Osteoblast (primary cell): ENCODE data around the gene PLVAP. TPM values are rescaled to one million over a fixed set of nuclear protein-coding genes. Genes with fewer than 3 reads are reported as not detected.

Experiments
- DNase-seq: peaks from one replicate; pipeline ENCODE4 v3.0.0; 2011; ENCODE audit warnings: low spot score, mixed read lengths; ENCODE audit not compliant: insufficient read length; ENCODE audit errors: missing footprints
- H2AFZ ChIP-seq: 2 replicates; pipeline ENCODE4 v1.6.0; 2011; ENCODE audit warnings: mild to moderate bottlenecking, low read length
- H3K27ac ChIP-seq: 2 replicates; pipeline ENCODE4 v1.5.1; 2011; ENCODE audit warnings: mild to moderate bottlenecking, low read depth, low read length, moderate library complexity
- H3K27me3 ChIP-seq: 2 replicates; pipeline ENCODE4 v1.6.0; 2012; ENCODE audit warnings: mild to moderate bottlenecking, control low read depth, inconsistent platforms, low read length, moderate library complexity; ENCODE audit not compliant: insufficient read depth
- H3K36me3 ChIP-seq: 2 replicates; pipeline ENCODE4 v1.5.1; 2011; ENCODE audit warnings: mild to moderate bottlenecking, low read length, control low read depth, moderate library complexity; ENCODE audit not compliant: insufficient read depth
- H3K4me1 ChIP-seq: 2 replicates; pipeline ENCODE4 v1.5.1; 2011; ENCODE audit warnings: mild to moderate bottlenecking, low read length, control low read depth, moderate library complexity; ENCODE audit not compliant: insufficient read depth
- H3K4me2 ChIP-seq: 2 replicates; pipeline ENCODE4 v1.6.0; 2011; ENCODE audit warnings: mild to moderate bottlenecking, low read length; ENCODE audit not compliant: insufficient read depth
- H3K4me3 ChIP-seq: fragments of 200-600 bp; sonication (generic); 3 replicates; pipeline ENCODE4 v1.5.1; 2012; ENCODE audit warnings: mild to moderate bottlenecking, low read length, inconsistent platforms; ENCODE audit not compliant: insufficient read depth
- H3K79me2 ChIP-seq: 2 replicates; pipeline ENCODE4 v1.6.0; 2012; ENCODE audit warnings: mild to moderate bottlenecking, low read length, control low read depth, inconsistent platforms; ENCODE audit not compliant: insufficient read depth
- H3K9me3 ChIP-seq: 2 replicates; pipeline ENCODE4 v1.5.1; 2011; ENCODE audit warnings: low read depth, low read length, control low read depth
- H4K20me1 ChIP-seq: 2 replicates; pipeline ENCODE4 v1.6.0; 2012; ENCODE audit warnings: mild to moderate bottlenecking, low read length, control low read depth; ENCODE audit not compliant: insufficient read depth
- total RNA-seq: library from RNA; depleted of rRNA; stranded (reverse); fragments of >200 nt; gene quantifications from 2 replicates; pipeline ENCODE4 v1.2.3, GENCODE V29; 2012
- TF ChIP-seq, protein P1 (sequence below): IDR thresholded peaks from 2 replicates; pipeline ENCODE4 v1.5.1; 2011; ENCODE audit warnings: mild to moderate bottlenecking, low read depth, low read length, moderate library complexity; ENCODE audit errors: extremely low read depth

PLVAP gene
- total RNA-seq, 1 donor = not detected

DNA sequence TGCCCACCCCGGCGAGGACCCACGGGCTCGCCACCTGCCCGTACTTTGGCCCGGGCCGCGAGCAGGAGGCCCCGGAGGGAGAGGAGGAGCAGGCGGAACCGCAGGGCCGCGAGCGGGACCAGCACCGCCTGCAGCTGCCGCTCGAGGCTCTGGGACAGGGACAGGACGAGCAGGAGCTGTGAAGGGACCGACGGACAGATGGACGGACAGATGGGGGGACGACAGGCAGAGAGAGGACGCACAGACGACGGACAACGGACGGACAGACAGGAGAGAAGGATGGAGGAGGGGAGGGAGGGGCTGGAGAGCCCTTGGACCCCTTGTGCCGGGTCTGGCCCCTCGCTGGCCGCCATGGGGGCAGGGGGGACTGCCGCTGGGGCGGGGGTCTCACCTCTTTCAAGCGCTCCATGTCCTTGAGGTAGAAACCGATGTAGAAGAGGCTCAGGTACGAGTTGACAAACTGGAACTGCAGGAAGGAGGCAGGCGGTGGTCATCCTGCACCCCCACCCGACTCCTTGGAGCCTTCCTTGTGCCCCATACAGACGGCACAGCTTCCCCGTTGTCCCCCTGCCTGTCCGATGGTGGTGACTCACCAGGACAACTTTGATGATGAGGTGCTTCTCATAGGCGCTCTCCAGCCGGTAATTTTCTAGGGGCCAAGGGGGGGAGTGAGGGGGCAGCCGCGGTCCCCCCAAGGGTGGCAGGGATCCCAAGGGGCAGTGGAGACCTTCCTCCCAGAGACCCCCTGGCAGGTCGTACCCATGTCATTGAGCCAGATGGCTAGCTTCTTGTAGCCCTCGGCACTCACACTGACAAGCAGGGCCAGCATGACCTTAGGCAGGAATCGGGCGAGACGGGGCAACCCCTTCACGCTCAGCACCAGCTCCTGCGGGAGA, 47.5 kb downstream of the PLVAP start:
- TF ChIP-seq, protein P1, sequence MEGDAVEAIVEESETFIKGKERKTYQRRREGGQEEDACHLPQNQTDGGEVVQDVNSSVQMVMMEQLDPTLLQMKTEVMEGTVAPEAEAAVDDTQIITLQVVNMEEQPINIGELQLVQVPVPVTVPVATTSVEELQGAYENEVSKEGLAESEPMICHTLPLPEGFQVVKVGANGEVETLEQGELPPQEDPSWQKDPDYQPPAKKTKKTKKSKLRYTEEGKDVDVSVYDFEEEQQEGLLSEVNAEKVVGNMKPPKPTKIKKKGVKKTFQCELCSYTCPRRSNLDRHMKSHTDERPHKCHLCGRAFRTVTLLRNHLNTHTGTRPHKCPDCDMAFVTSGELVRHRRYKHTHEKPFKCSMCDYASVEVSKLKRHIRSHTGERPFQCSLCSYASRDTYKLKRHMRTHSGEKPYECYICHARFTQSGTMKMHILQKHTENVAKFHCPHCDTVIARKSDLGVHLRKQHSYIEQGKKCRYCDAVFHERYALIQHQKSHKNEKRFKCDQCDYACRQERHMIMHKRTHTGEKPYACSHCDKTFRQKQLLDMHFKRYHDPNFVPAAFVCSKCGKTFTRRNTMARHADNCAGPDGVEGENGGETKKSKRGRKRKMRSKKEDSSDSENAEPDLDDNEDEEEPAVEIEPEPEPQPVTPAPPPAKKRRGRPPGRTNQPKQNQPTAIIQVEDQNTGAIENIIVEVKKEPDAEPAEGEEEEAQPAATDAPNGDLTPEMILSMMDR = no peak
- no peaks in the 10 kb centered on the region for H3K36me3 ChIP-seq
- no peaks in the 10 kb centered on the region for H3K9me3 ChIP-seq
- DNase-seq = peak; percentile 89
- no peak overlapping the region for H3K27ac ChIP-seq
- no peaks in the 10 kb centered on the region for H4K20me1 ChIP-seq
- H3K4me2 ChIP-seq = no peak overlapping the region
- H2AFZ ChIP-seq = no peak overlapping the region
- no peak overlapping the region for H3K4me3 ChIP-seq
- no peaks in the 10 kb centered on the region for H3K27me3 ChIP-seq
- H3K4me1 ChIP-seq = peaks cover 18% of the 10 kb centered on the region
- no peaks in the 10 kb centered on the region for H3K79me2 ChIP-seq

DNA sequence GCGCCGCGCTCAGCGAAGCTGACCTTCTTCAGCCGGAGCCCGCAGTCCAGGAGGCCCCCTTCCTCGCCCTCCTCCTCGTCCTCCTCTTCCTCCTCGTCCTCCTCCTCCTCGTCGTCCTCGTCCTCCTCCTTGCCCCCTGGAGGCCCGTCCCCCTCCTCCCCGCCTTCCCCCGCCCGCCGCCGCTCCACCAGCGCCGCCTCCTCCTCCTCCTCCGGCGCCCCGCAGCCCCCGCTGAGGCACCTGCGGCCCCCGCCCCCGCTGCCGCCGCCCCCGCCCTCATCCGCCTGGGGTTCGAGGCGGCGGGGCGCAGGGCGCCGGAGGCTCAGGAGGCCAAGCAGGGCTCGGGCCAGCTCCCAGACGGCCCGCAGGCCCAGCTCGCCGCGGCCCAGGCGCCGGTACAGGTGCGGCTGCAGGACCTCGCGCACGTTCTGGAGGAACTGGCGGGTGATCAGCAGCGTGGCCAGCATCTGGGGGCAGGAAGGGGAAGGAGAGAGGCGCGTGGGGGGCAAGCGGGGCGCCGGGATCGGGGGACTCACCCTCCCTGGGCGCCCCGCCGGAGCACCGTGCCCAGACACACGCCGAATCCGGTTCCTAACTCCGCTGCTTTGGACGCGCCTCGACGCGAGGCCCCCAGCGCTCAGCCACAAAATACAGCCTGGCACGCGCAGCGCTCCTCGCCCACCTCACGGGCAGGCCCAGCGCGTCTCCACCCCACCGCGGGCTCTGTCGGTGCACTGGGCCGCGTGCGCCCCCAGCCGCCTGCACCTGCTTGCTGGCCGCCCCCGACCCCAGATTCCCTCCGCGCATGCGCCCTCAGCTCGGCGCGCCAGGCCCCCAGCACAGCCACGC, 48.4 kb downstream of the PLVAP start:
- H3K4me2 ChIP-seq = no peak overlapping the region
- no peak overlapping the region for H2AFZ ChIP-seq
- no peaks in the 10 kb centered on the region for H4K20me1 ChIP-seq
- TF ChIP-seq, protein P1 = no peak
- no peak overlapping the region for H3K27ac ChIP-seq
- peaks cover 11% of the 10 kb centered on the region for H3K4me1 ChIP-seq
- no peak overlapping the region for H3K4me3 ChIP-seq
- no peaks in the 10 kb centered on the region for H3K36me3 ChIP-seq
- H3K9me3 ChIP-seq = no peaks in the 10 kb centered on the region
- H3K27me3 ChIP-seq = no peaks in the 10 kb centered on the region
- no peaks in the 10 kb centered on the region for H3K79me2 ChIP-seq
- DNase-seq = peak; percentile 76

DNA sequence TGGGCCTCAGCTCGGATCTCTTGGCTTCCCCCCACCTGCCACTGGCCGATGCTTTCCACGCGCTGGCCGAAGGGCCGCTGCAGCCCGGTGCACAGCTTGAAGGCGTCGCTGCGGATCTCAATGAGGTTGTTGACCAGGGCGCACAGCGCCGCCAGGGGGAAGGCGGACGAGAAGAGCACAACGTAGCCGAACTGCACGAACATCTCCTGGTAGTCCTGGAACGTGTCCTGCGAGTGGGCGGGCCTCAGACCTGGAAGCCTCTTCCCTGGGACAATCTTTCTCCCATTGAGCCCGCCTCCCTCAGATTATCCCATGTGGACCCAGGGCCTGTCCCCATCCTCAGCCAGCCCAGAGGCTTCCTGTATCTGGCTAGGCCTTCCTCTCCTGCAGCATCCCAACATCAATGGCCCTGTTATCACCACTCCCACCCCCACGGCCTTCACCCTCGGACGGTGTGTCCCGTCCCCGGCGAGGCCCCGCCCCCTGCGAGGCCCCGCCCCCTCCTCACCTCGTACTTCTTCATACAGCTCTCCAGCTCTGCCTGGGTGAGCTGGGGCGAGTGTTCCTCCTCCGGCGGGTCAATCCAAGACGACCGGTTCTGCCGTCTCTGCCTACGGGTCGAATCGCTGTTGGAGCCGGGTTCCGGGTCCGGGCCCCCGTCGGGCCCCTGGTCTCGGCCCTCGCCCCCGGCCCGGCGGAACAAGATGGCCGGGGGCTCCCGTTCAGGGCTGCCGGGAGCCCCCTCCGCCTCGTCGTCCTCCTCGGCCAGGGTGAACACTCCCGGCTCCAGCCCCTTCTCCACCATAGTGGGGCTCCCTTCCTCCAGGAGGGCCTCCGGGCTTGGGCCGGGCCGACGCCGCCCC, 49.3 kb downstream of the PLVAP start:
- no peak overlapping the region for H3K4me3 ChIP-seq
- no peaks in the 10 kb centered on the region for H3K36me3 ChIP-seq
- H3K27ac ChIP-seq = no peak overlapping the region
- TF ChIP-seq, protein P1 = no peak
- no peak overlapping the region for H3K4me2 ChIP-seq
- no peaks in the 10 kb centered on the region for H4K20me1 ChIP-seq
- H3K79me2 ChIP-seq = no peaks in the 10 kb centered on the region
- H3K4me1 ChIP-seq = peaks cover 11% of the 10 kb centered on the region
- no peaks in the 10 kb centered on the region for H3K9me3 ChIP-seq
- H2AFZ ChIP-seq = no peak overlapping the region
- DNase-seq = peak; percentile 92
- no peaks in the 10 kb centered on the region for H3K27me3 ChIP-seq
